Cardiac atrium fibroblast (primary cell): ENCODE data around the gene GSE1. TPM values are rescaled to one million over a fixed set of nuclear protein-coding genes. Genes with fewer than 3 reads are reported as not detected.

Experiments
- total RNA-seq: library from RNA; depleted of rRNA; stranded (reverse); fragments of >200 nt; gene quantifications from 2 replicates; pipeline ENCODE4 v1.2.3, GENCODE V29; 2015

Gene GSE1
- 28.0 and 39.7 TPM in 2 replicates for total RNA-seq

DNA sequence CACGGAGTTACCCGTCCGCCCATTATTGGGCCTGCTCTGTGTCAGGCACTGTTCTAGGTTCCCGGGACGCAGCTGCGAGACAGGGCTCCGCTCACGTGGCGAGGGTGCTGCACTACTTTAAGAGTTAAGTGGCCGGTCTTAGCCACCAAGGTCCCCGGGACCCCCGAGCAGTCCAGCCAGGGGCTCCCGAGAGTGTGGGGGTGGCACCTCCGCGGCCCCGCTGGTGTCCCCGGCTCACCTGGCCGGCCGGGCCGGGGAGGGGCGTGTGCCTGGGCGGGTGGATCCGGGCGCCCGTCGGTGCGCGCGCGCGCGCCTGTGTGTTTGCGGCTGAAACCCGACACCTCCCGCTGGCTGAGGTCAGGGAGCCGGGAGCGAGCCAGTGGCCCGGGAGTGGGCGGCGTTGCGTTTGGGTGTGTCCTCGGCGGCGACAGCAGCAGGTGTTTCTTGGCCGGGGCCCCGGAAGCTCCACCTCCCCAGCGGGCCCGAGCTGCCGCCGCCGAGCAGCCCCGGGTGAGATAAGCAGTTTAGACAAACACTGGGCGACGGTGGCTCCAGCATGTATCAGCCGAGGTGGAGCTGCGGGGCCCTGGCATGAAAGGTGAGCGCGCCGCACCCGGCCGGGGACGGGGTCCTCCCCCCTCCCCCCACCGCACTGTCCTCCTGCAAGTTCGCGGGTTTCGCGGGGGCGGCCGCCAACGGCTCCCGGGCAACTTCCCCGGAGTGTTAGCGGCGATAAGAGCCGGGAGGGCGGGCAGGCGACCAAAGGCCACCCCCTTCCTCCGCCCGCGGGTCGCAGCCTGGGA, at the start of gene GSE1:
GSE1 (plus strand) TSS at position 522 of the 803 bp plus-strand sequence; CDS start at position 592, 70 bp downstream.

DNA sequence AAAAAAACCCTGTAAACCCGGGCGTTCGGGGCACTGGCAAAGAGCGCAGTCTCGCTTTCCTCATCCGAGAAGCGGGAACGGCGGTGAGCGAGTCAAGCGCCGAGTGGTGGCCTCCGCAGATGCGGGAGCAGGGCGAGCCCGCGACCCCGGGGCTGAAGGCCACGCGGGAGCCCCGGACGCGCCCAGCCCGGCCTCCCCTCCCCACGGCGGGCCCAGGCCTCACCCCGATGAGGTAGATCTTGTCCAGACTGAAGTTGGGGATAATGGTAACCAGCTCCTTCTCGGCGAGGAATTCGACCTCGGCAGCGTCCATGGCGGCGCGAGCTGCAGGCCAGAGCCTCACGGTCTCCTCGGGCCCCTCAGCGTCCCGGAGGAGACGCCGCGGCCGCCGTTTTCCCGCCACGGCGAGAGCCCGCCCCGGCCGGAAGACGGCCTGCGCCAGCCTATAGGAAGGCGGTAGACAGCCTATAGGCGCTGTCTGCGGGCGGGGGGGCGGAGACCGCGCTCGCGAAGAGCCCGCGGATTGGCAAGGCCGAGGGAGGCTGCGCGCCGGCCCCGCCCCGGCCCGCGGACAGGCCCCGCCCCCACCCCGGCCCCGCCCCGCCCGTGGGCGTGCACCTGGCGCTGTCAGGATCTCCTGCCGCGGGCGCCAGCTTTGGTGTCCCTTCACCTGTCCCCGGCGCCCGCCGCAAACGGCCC, 75.6 kb downstream of the GSE1 start, which contains the start of gene GINS2:
GINS2 (minus strand) TSS at position 369 of the 699 bp plus-strand sequence; CDS start at position 313, 56 bp downstream.

Other genes starting within 250 kb of the GSE1 start
- 3.4 and 4.7 TPM in 2 replicates for gene GINS2, start 75.6 kb downstream of the GSE1 start, total RNA-seq
- 5.1 and 7.9 TPM in 2 replicates for gene C16orf74, start 137.8 kb downstream of the GSE1 start, total RNA-seq
- 23.5 and 30.0 TPM in 2 replicates for gene EMC8, start 186.2 kb downstream of the GSE1 start, total RNA-seq
- gene COX4I1, start 186.4 kb downstream of the GSE1 start, total RNA-seq = 519 and 538 TPM in 2 replicates